Activated CD4-positive, alpha-beta T cell treated with anti-CD3 and anti-CD28 coated beads for 36 hours (primary cell): ENCODE results near the gene CACNB4. TPM values are rescaled to one million over a fixed set of nuclear protein-coding genes. Genes with fewer than 3 reads are reported as not detected.
"Not testable (repeated sequence)": the region's sequence is repeated elsewhere in the genome, so short reads cannot be mapped to it uniquely, and the experiment has no call there.

ENCODE experiments used
- ATAC-seq: fragments of 200-7000 bp; cut with Tn5 transposase; one replicate; pipeline ENCODE4 v1.10.0; 2021; ENCODE audit warnings: mild to moderate bottlenecking, moderate library complexity
- CTCF ChIA-PET: fragments of 350-600 bp; sonication (Branson Sonifier 250); formaldehyde crosslinking; loops from one replicate; lab custom pipeline; 2021; ENCODE audit warnings: antibody characterized with exemption; lab: Charles Lee
- POLR2A ChIA-PET: fragments of 350-600 bp; sonication (Branson Sonifier 250); formaldehyde crosslinking; loops from one replicate; lab custom pipeline; 2021; ENCODE audit warnings: antibody characterized with exemption, inconsistent platforms; lab: Charles Lee
- DNase-seq: peaks from one replicate; pipeline ENCODE4 v3.0.0-alpha.2; 2020
- H3K27ac Mint-ChIP-seq: one replicate; pipeline ENCODE4 v1.8.0; 2021; ENCODE audit warnings: mixed read lengths
- H3K27me3 Mint-ChIP-seq: one replicate; pipeline ENCODE4 v1.8.0; 2021; ENCODE audit warnings: mixed read lengths
- H3K36me3 Mint-ChIP-seq: one replicate; pipeline ENCODE4 v1.8.0; 2021; ENCODE audit warnings: low read depth, mixed read lengths
- H3K4me1 Mint-ChIP-seq: one replicate; pipeline ENCODE4 v1.8.0; 2021; ENCODE audit warnings: mixed read lengths
- H3K4me3 Mint-ChIP-seq: one replicate; pipeline ENCODE4 v1.8.0; 2021; ENCODE audit warnings: mild to moderate bottlenecking, moderate library complexity, mixed read lengths
- H3K9me3 Mint-ChIP-seq: one replicate; pipeline ENCODE4 v1.8.0; 2021; ENCODE audit warnings: low read depth, mixed read lengths
- intact Hi-C, 2 experiments: fragments of 100-400 bp; cut with DNase I in 1 of 2; cut with micrococcal nuclease in 1 of 2; formaldehyde crosslinking; loops; one replicate each; pipeline versions ENCODE4 v1.14.2 to v1.15.1; 2022 to 2024; cut with DNase I, micrococcal nuclease
- total RNA-seq, 2 experiments: library from RNA; stranded (reverse); gene quantifications; one replicate each; pipeline ENCODE4 v1.2.3, GENCODE V29; 2021

Gene CACNB4
- total RNA-seq, 2 experiments from 2014 or later: 0.26 to 0.37 TPM

- no peak overlapping the region for H3K4me3 Mint-ChIP-seq
- H3K9me3 Mint-ChIP-seq: peaks cover 2% of the 10 kb centered on the region
- no peaks in the 10 kb centered on the region for H3K27me3 Mint-ChIP-seq
- no peak for DNase-seq
- intact Hi-C loops: no loop called here
- H3K36me3 Mint-ChIP-seq: peaks cover 31% of the 10 kb centered on the region
- no peak overlapping the region for H3K27ac Mint-ChIP-seq
- ChIA-PET CTCF (interaction anchor here (1.4 kb wide), 1 partner anchor 69 kb away, joined by 3 read pairs; no protein-coding TSS in a partner anchor), POLR2A (no interaction called here)
- no peaks in the 10 kb centered on the region for H3K4me1 Mint-ChIP-seq
- no peak for ATAC-seq
Measured at GRCh38 chr2:151809073-151809383, 289.8 kb downstream of the CACNB4 start.

- ATAC-seq: no peak
- peaks cover 28% of the 10 kb centered on the region for H3K36me3 Mint-ChIP-seq
- POLR2A ChIA-PET: no interaction called here
- no peak for DNase-seq
- no peak overlapping the region for H3K27ac Mint-ChIP-seq
- H3K9me3 Mint-ChIP-seq: peaks cover 2% of the 10 kb centered on the region
- intact Hi-C loops: no loop called here
- H3K27me3 Mint-ChIP-seq: no peaks in the 10 kb centered on the region
- no peak overlapping the region for H3K4me3 Mint-ChIP-seq
- no peaks in the 10 kb centered on the region for H3K4me1 Mint-ChIP-seq
- CTCF ChIA-PET: interaction anchor here (0.6 to 1.4 kb wide), 2 partner anchors 64 to 69 kb away, joined by 3 read pairs; no protein-coding TSS in a partner anchor
Measured at GRCh38 chr2:151808258-151809072, 290.4 kb downstream of the CACNB4 start.

- ChIA-PET POLR2A (no interaction called here), CTCF (interaction anchor here (0.7 to 2.2 kb wide), 5 partner anchors 9 to 220 kb away, joined by 3 to 7 read pairs (median 3); no protein-coding TSS in a partner anchor)
- H3K27ac Mint-ChIP-seq: no peak overlapping the region
- ATAC-seq: no peak
- DNase-seq: no peak
- no peak overlapping the region for H3K4me3 Mint-ChIP-seq
- peaks cover 3% of the 10 kb centered on the region for H3K4me1 Mint-ChIP-seq
- peaks cover 25% of the 10 kb centered on the region for H3K36me3 Mint-ChIP-seq
- intact Hi-C loops: no loop called here
- no peaks in the 10 kb centered on the region for H3K9me3 Mint-ChIP-seq
- no peaks in the 10 kb centered on the region for H3K27me3 Mint-ChIP-seq
Measured at GRCh38 chr2:151805961-151806360, 292.9 kb downstream of the CACNB4 start.

GRCh38 chr2:151805343-151805742 is 293.5 kb downstream of the CACNB4 start:
- POLR2A ChIA-PET: no interaction called here

GRCh38 chr2:151803811-151804210 is 295.0 kb downstream of the CACNB4 start:
- ChIA-PET CTCF (interaction anchor here (0.6 kb wide), 1 partner anchor 474 kb away, joined by 3 read pairs; no protein-coding TSS in a partner anchor), POLR2A (no interaction called here)
- Mint-ChIP-seq H3K4me1 (peaks cover 3% of the 10 kb centered on the region), H3K9me3 (no peaks in the 10 kb centered on the region), H3K27ac (no peak overlapping the region), H3K27me3 (no peaks in the 10 kb centered on the region), H3K36me3 (peaks cover 20% of the 10 kb centered on the region), H3K4me3 (no peak overlapping the region)
- intact Hi-C loops: no loop called here
- DNase-seq: no peak
- no peak for ATAC-seq

More at GRCh38 chr2:151805343-151805742, 293.5 kb downstream of the CACNB4 start:
- Mint-ChIP-seq H3K27me3 (no peaks in the 10 kb centered on the region), H3K4me1 (peaks cover 3% of the 10 kb centered on the region), H3K27ac (no peak overlapping the region), H3K9me3 (no peaks in the 10 kb centered on the region), H3K36me3 (peaks cover 19% of the 10 kb centered on the region), H3K4me3 (no peak overlapping the region)
- DNase-seq: no peak
- CTCF ChIA-PET: interaction anchor here (0.7 to 1.1 kb wide), 3 partner anchors 9 to 80 kb away, joined by 3 read pairs; no protein-coding TSS in a partner anchor
- ATAC-seq: no peak
- intact Hi-C loops: no loop called here

- intact Hi-C loops: no loop called here
Measured at GRCh38 chr2:151802315-151802714, 296.5 kb downstream of the CACNB4 start.

GRCh38 chr2:151799886-151800292 is 299.0 kb downstream of the CACNB4 start:
- no peak overlapping the region for H3K4me3 Mint-ChIP-seq
- POLR2A ChIA-PET: no interaction called here
- H3K27me3 Mint-ChIP-seq: no peaks in the 10 kb centered on the region
- H3K4me1 Mint-ChIP-seq: peaks cover 3% of the 10 kb centered on the region
- DNase-seq: no peak
- H3K36me3 Mint-ChIP-seq: peaks cover 27% of the 10 kb centered on the region
- CTCF ChIA-PET: interaction anchor here (0.8 kb wide), 1 partner anchor 60 kb away, joined by 4 read pairs; no protein-coding TSS in a partner anchor
- no peak overlapping the region for H3K27ac Mint-ChIP-seq
- intact Hi-C loops: no loop called here
- H3K9me3 Mint-ChIP-seq: no peaks in the 10 kb centered on the region
- no peak for ATAC-seq

More at GRCh38 chr2:151802315-151802714, 296.5 kb downstream of the CACNB4 start:
- ATAC-seq (no peak), DNase-seq (no peak)
- Mint-ChIP-seq H3K36me3 (peaks cover 18% of the 10 kb centered on the region), H3K4me3 (no peak overlapping the region), H3K9me3 (no peaks in the 10 kb centered on the region), H3K4me1 (peaks cover 3% of the 10 kb centered on the region), H3K27ac (no peak overlapping the region), H3K27me3 (no peaks in the 10 kb centered on the region)
- ChIA-PET CTCF (no interaction called here), POLR2A (no interaction called here)

- DNase-seq (no peak), ATAC-seq (no peak)
- intact Hi-C loops: no loop called here
- Mint-ChIP-seq H3K4me1 (peaks cover 3% of the 10 kb centered on the region), H3K27ac (no peak overlapping the region), H3K4me3 (no peak overlapping the region), H3K27me3 (no peaks in the 10 kb centered on the region), H3K36me3 (peaks cover 25% of the 10 kb centered on the region), H3K9me3 (no peaks in the 10 kb centered on the region)
- CTCF ChIA-PET: no interaction called here
- POLR2A ChIA-PET: no interaction called here
Measured at GRCh38 chr2:151796774-151797173, 302.1 kb downstream of the CACNB4 start.

- no peaks in the 10 kb centered on the region for H3K27me3 Mint-ChIP-seq
- CTCF ChIA-PET: interaction anchor here (0.7 kb wide), 1 partner anchor 71 kb away, joined by 3 read pairs; no protein-coding TSS in a partner anchor
- H3K4me1 Mint-ChIP-seq: no peaks in the 10 kb centered on the region
- H3K4me3 Mint-ChIP-seq: no peak overlapping the region
- H3K27ac Mint-ChIP-seq: no peak overlapping the region
- POLR2A ChIA-PET: no interaction called here
- ATAC-seq (no peak), DNase-seq (no peak)
- intact Hi-C loops: no loop called here
- peaks cover 26% of the 10 kb centered on the region for H3K36me3 Mint-ChIP-seq
- H3K9me3 Mint-ChIP-seq: no peaks in the 10 kb centered on the region
Measured at GRCh38 chr2:151795646-151796240, 303.1 kb downstream of the CACNB4 start.

- H3K4me1 Mint-ChIP-seq, ATAC-seq, DNase-seq, H3K27me3 Mint-ChIP-seq, H3K4me3 Mint-ChIP-seq, POLR2A ChIA-PET, H3K27ac Mint-ChIP-seq, H3K9me3 Mint-ChIP-seq, intact Hi-C loops: not testable (repeated sequence)
- peaks cover 26% of the 10 kb centered on the region for H3K36me3 Mint-ChIP-seq
- CTCF ChIA-PET: interaction anchor here (1.2 kb wide), 1 partner anchor 209 kb away, joined by 4 read pairs; no protein-coding TSS in a partner anchor
Measured at GRCh38 chr2:151794422-151794821, 304.4 kb downstream of the CACNB4 start.

- Mint-ChIP-seq H3K4me3 (no peak overlapping the region), H3K9me3 (no peaks in the 10 kb centered on the region), H3K4me1 (no peaks in the 10 kb centered on the region), H3K27me3 (no peaks in the 10 kb centered on the region), H3K36me3 (peaks cover 24% of the 10 kb centered on the region), H3K27ac (no peak overlapping the region)
- DNase-seq (no peak), ATAC-seq (no peak)
- POLR2A ChIA-PET: no interaction called here
- intact Hi-C loops: no loop called here
- CTCF ChIA-PET: interaction anchor here (0.7 to 0.9 kb wide), 2 partner anchors 23 to 180 kb away, joined by 3 read pairs; no protein-coding TSS in a partner anchor
Measured at GRCh38 chr2:151793123-151793522, 305.7 kb downstream of the CACNB4 start.
